ENCODE results near the gene SLC25A21.

The SLC25A21 gene

DNA sequence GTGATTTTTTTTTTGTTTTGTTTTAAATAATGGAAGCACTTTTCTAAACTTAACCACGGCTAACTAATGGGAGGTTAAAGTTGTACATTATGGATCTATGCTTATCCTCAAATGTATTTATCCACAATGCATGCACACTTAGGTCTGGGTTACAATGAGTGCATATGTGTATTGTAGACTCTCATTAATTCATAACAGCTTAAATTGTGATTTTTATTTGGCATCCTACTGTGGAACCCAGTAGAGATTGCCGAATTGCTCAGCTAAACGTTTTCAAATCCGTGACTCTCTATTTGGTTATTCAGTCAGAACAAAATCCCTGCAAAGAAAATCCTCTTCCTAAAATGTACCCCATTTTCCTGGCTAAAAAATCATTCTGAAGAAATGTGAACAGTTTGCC, 244.0 kb downstream of the SLC25A21 start:
- no peak for TF ChIP-seq EZH2phosphoT487 (conservative IDR thresholded peaks at IDR 0.05; ENCODE audit: low read length)
- TF ChIP-seq, protein P1, sequence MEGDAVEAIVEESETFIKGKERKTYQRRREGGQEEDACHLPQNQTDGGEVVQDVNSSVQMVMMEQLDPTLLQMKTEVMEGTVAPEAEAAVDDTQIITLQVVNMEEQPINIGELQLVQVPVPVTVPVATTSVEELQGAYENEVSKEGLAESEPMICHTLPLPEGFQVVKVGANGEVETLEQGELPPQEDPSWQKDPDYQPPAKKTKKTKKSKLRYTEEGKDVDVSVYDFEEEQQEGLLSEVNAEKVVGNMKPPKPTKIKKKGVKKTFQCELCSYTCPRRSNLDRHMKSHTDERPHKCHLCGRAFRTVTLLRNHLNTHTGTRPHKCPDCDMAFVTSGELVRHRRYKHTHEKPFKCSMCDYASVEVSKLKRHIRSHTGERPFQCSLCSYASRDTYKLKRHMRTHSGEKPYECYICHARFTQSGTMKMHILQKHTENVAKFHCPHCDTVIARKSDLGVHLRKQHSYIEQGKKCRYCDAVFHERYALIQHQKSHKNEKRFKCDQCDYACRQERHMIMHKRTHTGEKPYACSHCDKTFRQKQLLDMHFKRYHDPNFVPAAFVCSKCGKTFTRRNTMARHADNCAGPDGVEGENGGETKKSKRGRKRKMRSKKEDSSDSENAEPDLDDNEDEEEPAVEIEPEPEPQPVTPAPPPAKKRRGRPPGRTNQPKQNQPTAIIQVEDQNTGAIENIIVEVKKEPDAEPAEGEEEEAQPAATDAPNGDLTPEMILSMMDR (IDR thresholded peaks at IDR 0.05; ENCODE audit: insufficient read depth, low read length, poor library complexity, severe bottlenecking) = no peak
- no peak overlapping the region for H3K4me3 ChIP-seq (ENCODE audit: insufficient read depth, low read length, poor library complexity, severe bottlenecking)
- no peaks in the 10 kb centered on the region for H3K36me3 ChIP-seq (ENCODE audit: low read length)
- H3K27me3 ChIP-seq (ENCODE audit: low read length) = no peaks in the 10 kb centered on the region
- H4K20me1 ChIP-seq (ENCODE audit: low read depth, low read length) = no peaks in the 10 kb centered on the region
- no peak overlapping the region for H3K4me2 ChIP-seq (ENCODE audit: low read depth, low read length, poor library complexity, severe bottlenecking)
- no peak overlapping the region for H2AFZ ChIP-seq (ENCODE audit: low read depth, low read length, severe bottlenecking)
- H3K27ac ChIP-seq (ENCODE audit: low read depth, low read length) = no peak overlapping the region
- H3K9ac ChIP-seq (ENCODE audit: low read length) = no peak overlapping the region
- H3K9me2 ChIP-seq (replicated peaks; ENCODE audit: insufficient read depth, low read length) = no peaks in the 10 kb centered on the region
- no peaks in the 10 kb centered on the region for H3F3A ChIP-seq (ENCODE audit: insufficient read depth)
- H3K79me2 ChIP-seq (ENCODE audit: insufficient read depth, low read length) = no peaks in the 10 kb centered on the region
- H3K9me3 ChIP-seq (ENCODE audit: insufficient read depth, low read length) = no peaks in the 10 kb centered on the region

DNA sequence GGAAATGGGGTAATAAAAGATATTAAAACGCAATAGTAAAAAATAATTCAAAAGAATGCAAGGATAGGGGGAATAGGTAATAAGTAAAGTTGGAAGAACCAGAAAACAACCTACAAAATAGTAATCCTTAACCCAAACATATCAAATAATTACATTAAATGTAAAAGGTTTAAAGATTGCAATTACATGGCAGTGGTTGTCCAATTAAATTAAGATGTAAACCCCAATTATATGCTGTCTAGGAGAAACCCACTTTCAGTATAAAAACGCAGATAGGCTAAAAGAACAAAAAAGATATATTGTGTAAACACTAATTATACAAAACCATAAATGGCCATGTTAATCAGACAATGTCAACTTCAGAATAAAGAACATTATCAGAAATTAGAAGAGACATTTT, 247.3 kb downstream of the SLC25A21 start:
- H3K27me3 ChIP-seq (ENCODE audit: low read length) = no peaks in the 10 kb centered on the region
- H3K9me2 ChIP-seq (replicated peaks; ENCODE audit: insufficient read depth, low read length) = no peaks in the 10 kb centered on the region; the same call in 1 of the 2 replicates
- no peak overlapping the region for H3K4me2 ChIP-seq (ENCODE audit: low read depth, low read length, poor library complexity, severe bottlenecking)
- H3K27ac ChIP-seq (ENCODE audit: low read depth, low read length) = no peak overlapping the region
- no peaks in the 10 kb centered on the region for H3F3A ChIP-seq (ENCODE audit: insufficient read depth)
- no peak overlapping the region for H3K4me3 ChIP-seq (ENCODE audit: insufficient read depth, low read length, poor library complexity, severe bottlenecking)
- TF ChIP-seq, protein P1 (IDR thresholded peaks at IDR 0.05; ENCODE audit: insufficient read depth, low read length, poor library complexity, severe bottlenecking) = no peak
- no peak for TF ChIP-seq EZH2phosphoT487 (conservative IDR thresholded peaks at IDR 0.05; ENCODE audit: low read length)
- H3K9ac ChIP-seq (ENCODE audit: low read length) = no peak overlapping the region
- H4K20me1 ChIP-seq (ENCODE audit: low read depth, low read length) = no peaks in the 10 kb centered on the region
- no peak overlapping the region for H2AFZ ChIP-seq (ENCODE audit: low read depth, low read length, severe bottlenecking)
- H3K79me2 ChIP-seq (ENCODE audit: insufficient read depth, low read length) = no peaks in the 10 kb centered on the region
- no peaks in the 10 kb centered on the region for H3K36me3 ChIP-seq (ENCODE audit: low read length)
- H3K9me3 ChIP-seq (ENCODE audit: insufficient read depth, low read length) = no peaks in the 10 kb centered on the region

DNA sequence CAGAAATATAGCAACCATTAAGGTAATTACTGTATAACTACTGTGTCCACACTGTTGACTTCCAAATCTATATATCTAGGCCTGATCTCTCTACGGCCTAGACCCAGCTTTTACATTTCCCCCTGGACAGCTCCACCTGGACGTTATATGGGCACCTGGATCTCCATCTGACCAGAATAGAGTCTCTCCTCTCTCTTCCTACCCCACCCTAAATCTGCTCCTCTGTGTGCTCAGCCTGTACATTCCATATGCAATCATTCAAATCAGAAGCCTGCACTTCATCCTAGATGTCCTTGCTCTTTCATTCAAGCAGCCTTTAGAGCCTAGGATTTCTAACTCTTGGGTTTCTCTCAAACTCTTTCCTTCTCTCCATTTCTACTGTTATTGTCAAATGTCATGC, 255.7 kb downstream of the SLC25A21 start:
- H2AFZ ChIP-seq (ENCODE audit: low read depth, low read length, severe bottlenecking) = no peak overlapping the region
- no peak overlapping the region for H3K27ac ChIP-seq (ENCODE audit: low read depth, low read length)
- no peak overlapping the region for H3K4me3 ChIP-seq (ENCODE audit: insufficient read depth, low read length, poor library complexity, severe bottlenecking)
- H3K79me2 ChIP-seq (ENCODE audit: insufficient read depth, low read length) = no peaks in the 10 kb centered on the region
- no peaks in the 10 kb centered on the region for H4K20me1 ChIP-seq (ENCODE audit: low read depth, low read length)
- no peak overlapping the region for H3K9ac ChIP-seq (ENCODE audit: low read length)
- TF ChIP-seq EZH2phosphoT487 (conservative IDR thresholded peaks at IDR 0.05; ENCODE audit: low read length) = no peak
- no peaks in the 10 kb centered on the region for H3K9me3 ChIP-seq (ENCODE audit: insufficient read depth, low read length)
- H3K27me3 ChIP-seq (ENCODE audit: low read length) = no peaks in the 10 kb centered on the region
- H3F3A ChIP-seq (ENCODE audit: insufficient read depth) = no peaks in the 10 kb centered on the region
- no peak overlapping the region for H3K4me2 ChIP-seq (ENCODE audit: low read depth, low read length, poor library complexity, severe bottlenecking)
- H3K9me2 ChIP-seq (replicated peaks; ENCODE audit: insufficient read depth, low read length) = no peaks in the 10 kb centered on the region; the same call in 1 of the 2 replicates
- no peaks in the 10 kb centered on the region for H3K36me3 ChIP-seq (ENCODE audit: low read length)

DNA sequence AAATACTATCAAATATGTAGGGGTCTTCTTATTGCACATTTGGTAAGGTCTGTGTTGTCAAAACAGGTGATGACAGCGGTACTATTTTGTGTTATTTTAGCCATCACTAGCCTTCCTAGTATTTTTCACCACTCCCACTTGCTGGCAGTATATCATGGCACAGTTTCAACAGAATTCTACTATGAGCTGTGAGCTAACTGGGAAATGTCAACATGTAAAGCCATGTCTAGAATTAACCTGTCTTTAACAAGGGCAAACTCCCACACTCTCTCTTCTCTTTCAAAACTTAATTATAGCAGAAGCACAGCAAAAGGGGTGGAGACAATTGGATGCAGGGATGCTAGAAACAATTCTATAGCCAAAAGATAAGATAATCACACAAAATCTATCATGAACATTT, 257.3 kb downstream of the SLC25A21 start:
- no peak overlapping the region for H2AFZ ChIP-seq (ENCODE audit: low read depth, low read length, severe bottlenecking)
- no peak overlapping the region for H3K4me3 ChIP-seq (ENCODE audit: insufficient read depth, low read length, poor library complexity, severe bottlenecking)
- no peaks in the 10 kb centered on the region for H3K79me2 ChIP-seq (ENCODE audit: insufficient read depth, low read length)
- no peaks in the 10 kb centered on the region for H3K9me3 ChIP-seq (ENCODE audit: insufficient read depth, low read length)
- no peak overlapping the region for H3K9ac ChIP-seq (ENCODE audit: low read length)
- H4K20me1 ChIP-seq (ENCODE audit: low read depth, low read length) = no peaks in the 10 kb centered on the region
- H3K36me3 ChIP-seq (ENCODE audit: low read length) = no peaks in the 10 kb centered on the region
- H3F3A ChIP-seq (ENCODE audit: insufficient read depth) = no peaks in the 10 kb centered on the region
- no peaks in the 10 kb centered on the region for H3K9me2 ChIP-seq (replicated peaks; ENCODE audit: insufficient read depth, low read length)
- TF ChIP-seq, protein P1 (IDR thresholded peaks at IDR 0.05; ENCODE audit: insufficient read depth, low read length, poor library complexity, severe bottlenecking) = no peak
- no peak for TF ChIP-seq EZH2phosphoT487 (conservative IDR thresholded peaks at IDR 0.05; ENCODE audit: low read length)
- no peak overlapping the region for H3K27ac ChIP-seq (ENCODE audit: low read depth, low read length)
- H3K4me2 ChIP-seq (ENCODE audit: low read depth, low read length, poor library complexity, severe bottlenecking) = no peak overlapping the region
- H3K27me3 ChIP-seq (ENCODE audit: low read length) = no peaks in the 10 kb centered on the region

All from SU-DHL-6 (cell line).